ENCODE results near the gene ROBO1. TPM values are rescaled to one million over a fixed set of nuclear protein-coding genes. Genes with fewer than 3 reads are reported as not detected.

Gene ROBO1
- total RNA-seq, 1 donor from 2014 or later = 0.16 TPM

DNA sequence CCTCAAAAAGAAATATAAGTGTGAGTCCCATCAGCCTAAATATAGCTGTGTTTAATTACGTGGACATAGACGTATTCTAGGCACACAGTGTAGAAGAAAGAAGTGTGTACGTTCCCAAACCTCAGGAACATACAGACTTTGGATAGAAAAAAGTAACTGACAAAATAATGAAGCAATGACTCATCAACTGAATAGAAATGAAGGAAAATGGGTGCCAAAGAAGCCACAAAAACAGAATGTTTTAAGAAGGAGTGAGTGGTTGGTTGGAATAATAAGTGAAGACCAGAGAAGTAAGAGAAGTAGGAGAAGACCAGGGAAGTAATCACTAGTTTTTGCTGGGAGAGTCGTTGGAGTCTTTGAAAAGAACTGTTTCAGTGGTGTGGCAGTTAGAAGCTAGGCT, 518.1 kb downstream of the ROBO1 start:
- Mint-ChIP-seq H3K36me3 (ENCODE audit: low read depth) (no peaks in the 10 kb centered on the region), H3K27me3 (ENCODE audit: insufficient read depth) (no peaks in the 10 kb centered on the region), H3K4me1 (ENCODE audit: low read depth) (no peaks in the 10 kb centered on the region), H3K27ac (no peak overlapping the region), H3K9me3 (peaks cover 11% of the 10 kb centered on the region), H3K4me3 (no peak overlapping the region)
- DNase-seq (ENCODE audit: low spot score) = no peak
- intact Hi-C loops (cut with micrococcal nuclease) = no loop called here

GRCh38 chr3:79247725-79248043, 520.1 kb downstream of the ROBO1 start:
- H3K4me1 Mint-ChIP-seq (ENCODE audit: low read depth) = no peaks in the 10 kb centered on the region
- H3K27me3 Mint-ChIP-seq (ENCODE audit: insufficient read depth) = no peaks in the 10 kb centered on the region
- H3K4me3 Mint-ChIP-seq = no peak overlapping the region
- no peak overlapping the region for H3K27ac Mint-ChIP-seq
- intact Hi-C loops (cut with micrococcal nuclease) = no loop called here
- no peak for DNase-seq (ENCODE audit: low spot score)
- no peaks in the 10 kb centered on the region for H3K36me3 Mint-ChIP-seq (ENCODE audit: low read depth)
- peaks cover 11% of the 10 kb centered on the region for H3K9me3 Mint-ChIP-seq

GRCh38 chr3:79246875-79247724, 520.7 kb downstream of the ROBO1 start:
- Mint-ChIP-seq H3K36me3 (ENCODE audit: low read depth) (no peaks in the 10 kb centered on the region), H3K9me3 (peaks cover 7% of the 10 kb centered on the region), H3K4me1 (ENCODE audit: low read depth) (no peaks in the 10 kb centered on the region), H3K27me3 (ENCODE audit: insufficient read depth) (no peaks in the 10 kb centered on the region), H3K27ac (no peak overlapping the region), H3K4me3 (no peak overlapping the region)
- intact Hi-C loops (cut with micrococcal nuclease) = no loop called here
- no peak for DNase-seq (ENCODE audit: low spot score)

- DNase-seq (ENCODE audit: low spot score) = no peak
- Mint-ChIP-seq H3K27ac (no peak overlapping the region), H3K9me3 (peaks cover 6% of the 10 kb centered on the region), H3K4me1 (ENCODE audit: low read depth) (no peaks in the 10 kb centered on the region), H3K27me3 (ENCODE audit: insufficient read depth) (no peaks in the 10 kb centered on the region), H3K36me3 (ENCODE audit: low read depth) (no peaks in the 10 kb centered on the region), H3K4me3 (no peak overlapping the region)
- intact Hi-C loops (cut with micrococcal nuclease) = no loop called here
Observed at GRCh38 chr3:79245284-79246138, 522.3 kb downstream of the ROBO1 start.

DNA sequence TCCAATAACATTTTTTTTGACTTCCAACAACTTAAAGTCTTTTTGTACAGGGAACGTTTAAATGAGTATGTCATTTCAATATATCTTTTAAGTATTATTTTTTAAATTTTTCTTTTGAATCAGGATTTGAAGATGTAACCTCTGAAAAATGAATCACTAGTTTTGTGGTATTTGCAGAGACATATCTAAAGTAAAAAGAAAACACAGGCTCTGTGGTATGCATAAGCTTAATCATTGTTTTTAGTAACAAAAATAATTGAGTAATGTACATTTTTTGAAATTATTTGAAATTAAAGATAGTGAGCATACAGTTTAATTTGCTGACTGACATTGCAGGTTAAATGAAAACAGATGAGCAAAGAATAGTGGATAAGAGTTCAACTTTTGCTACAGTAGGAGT, 531.3 kb downstream of the ROBO1 start:
- Mint-ChIP-seq H3K36me3 (ENCODE audit: low read depth) (no peaks in the 10 kb centered on the region), H3K4me3 (no peak overlapping the region), H3K9me3 (peaks cover 11% of the 10 kb centered on the region), H3K27me3 (ENCODE audit: insufficient read depth) (no peaks in the 10 kb centered on the region), H3K4me1 (ENCODE audit: low read depth) (no peaks in the 10 kb centered on the region), H3K27ac (no peak overlapping the region)
- no peak for DNase-seq (ENCODE audit: low spot score)
- intact Hi-C loops (cut with micrococcal nuclease) = no loop called here

DNA sequence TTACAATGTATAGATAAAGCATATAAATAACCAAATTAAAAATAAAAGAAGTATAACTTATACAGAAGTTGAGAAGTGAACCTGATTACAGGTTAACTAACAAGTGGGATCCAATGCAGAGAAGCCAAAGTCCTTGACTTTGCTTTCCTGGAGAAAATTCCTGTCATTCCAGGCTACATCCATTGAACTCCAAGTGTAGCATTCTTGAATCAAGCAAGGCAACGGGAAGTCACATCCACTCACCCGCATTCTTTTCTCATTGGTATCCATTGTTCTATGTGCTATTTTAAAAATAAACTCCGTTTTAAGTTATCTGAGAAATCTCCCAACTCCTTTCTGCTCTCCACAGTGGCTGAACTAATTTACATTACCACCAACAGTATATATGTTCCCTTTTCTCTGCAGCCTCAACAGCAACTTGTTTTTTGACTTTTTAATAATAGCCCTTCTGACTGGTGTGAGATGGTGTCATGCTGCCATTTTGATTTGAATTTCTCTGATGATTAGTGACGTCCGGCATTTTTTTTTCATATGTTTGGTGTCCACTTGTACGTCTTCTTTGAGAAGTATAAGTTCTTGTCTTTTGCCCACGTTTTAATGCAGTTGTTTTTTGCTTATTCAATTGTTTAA, 534.3 kb downstream of the ROBO1 start:
- H3K4me1 Mint-ChIP-seq (ENCODE audit: low read depth) = no peaks in the 10 kb centered on the region
- peaks cover 11% of the 10 kb centered on the region for H3K9me3 Mint-ChIP-seq
- no peak overlapping the region for H3K4me3 Mint-ChIP-seq
- no peaks in the 10 kb centered on the region for H3K36me3 Mint-ChIP-seq (ENCODE audit: low read depth)
- H3K27ac Mint-ChIP-seq = no peak overlapping the region
- H3K27me3 Mint-ChIP-seq (ENCODE audit: insufficient read depth) = no peaks in the 10 kb centered on the region
- DNase-seq (ENCODE audit: low spot score) = no peak
- intact Hi-C loops (cut with micrococcal nuclease) = no loop called here

GRCh38 chr3:79230266-79230665, 537.5 kb downstream of the ROBO1 start:
- H3K4me1 Mint-ChIP-seq (ENCODE audit: low read depth) = no peaks in the 10 kb centered on the region
- H3K36me3 Mint-ChIP-seq (ENCODE audit: low read depth) = no peaks in the 10 kb centered on the region
- no peaks in the 10 kb centered on the region for H3K27me3 Mint-ChIP-seq (ENCODE audit: insufficient read depth)
- H3K9me3 Mint-ChIP-seq = peaks cover 11% of the 10 kb centered on the region
- intact Hi-C loops (cut with micrococcal nuclease) = no loop called here
- no peak for DNase-seq (ENCODE audit: low spot score)
- H3K27ac Mint-ChIP-seq = no peak overlapping the region
- H3K4me3 Mint-ChIP-seq = no peak overlapping the region

- Mint-ChIP-seq H3K27ac (no peak overlapping the region), H3K36me3 (ENCODE audit: low read depth) (no peaks in the 10 kb centered on the region), H3K9me3 (no peaks in the 10 kb centered on the region), H3K4me1 (ENCODE audit: low read depth) (no peaks in the 10 kb centered on the region), H3K27me3 (ENCODE audit: insufficient read depth) (no peaks in the 10 kb centered on the region), H3K4me3 (no peak overlapping the region)
- DNase-seq (ENCODE audit: low spot score) = no peak
- intact Hi-C loops (cut with micrococcal nuclease) = no loop called here
Observed at GRCh38 chr3:79217096-79217495, 550.7 kb downstream of the ROBO1 start.

DNA sequence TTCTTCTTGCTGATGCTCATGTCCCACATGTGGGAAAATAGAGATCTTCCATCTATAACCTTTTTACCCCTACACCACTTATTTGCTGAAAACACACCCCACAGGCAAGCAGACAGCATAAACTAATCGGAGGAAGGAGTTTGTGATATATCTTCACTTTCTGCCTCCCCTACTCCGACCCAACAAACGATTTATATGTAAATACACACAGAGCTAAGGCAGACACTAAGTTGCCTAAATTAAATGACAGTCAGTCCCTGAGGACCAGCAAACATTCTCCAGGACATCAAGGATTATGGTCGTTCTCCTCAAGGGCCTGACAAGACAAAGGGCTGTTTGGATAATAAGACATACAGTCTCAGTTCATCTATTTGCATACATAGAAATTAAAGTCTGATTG, 552.5 kb downstream of the ROBO1 start:
- Mint-ChIP-seq H3K9me3 (no peaks in the 10 kb centered on the region), H3K27ac (no peak overlapping the region), H3K36me3 (ENCODE audit: low read depth) (no peaks in the 10 kb centered on the region), H3K27me3 (ENCODE audit: insufficient read depth) (no peaks in the 10 kb centered on the region), H3K4me1 (ENCODE audit: low read depth) (no peaks in the 10 kb centered on the region), H3K4me3 (no peak overlapping the region)
- intact Hi-C loops (cut with micrococcal nuclease) = no loop called here
- DNase-seq (ENCODE audit: low spot score) = no peak

GRCh38 chr3:79211586-79212359, 556.0 kb downstream of the ROBO1 start:
- Mint-ChIP-seq H3K27me3 (ENCODE audit: insufficient read depth) (no peaks in the 10 kb centered on the region), H3K4me3 (no peak overlapping the region)

GRCh38 chr3:79204351-79204750, 563.4 kb downstream of the ROBO1 start:
- DNase-seq (ENCODE audit: low spot score) = no peak
- no peaks in the 10 kb centered on the region for H3K36me3 Mint-ChIP-seq (ENCODE audit: low read depth)
- intact Hi-C loops (cut with micrococcal nuclease) = no loop called here
- H3K4me1 Mint-ChIP-seq (ENCODE audit: low read depth) = no peaks in the 10 kb centered on the region
- no peak overlapping the region for H3K4me3 Mint-ChIP-seq
- H3K9me3 Mint-ChIP-seq = peaks cover 12% of the 10 kb centered on the region
- no peaks in the 10 kb centered on the region for H3K27me3 Mint-ChIP-seq (ENCODE audit: insufficient read depth)
- H3K27ac Mint-ChIP-seq = no peak overlapping the region

More at GRCh38 chr3:79211586-79212359, 556.0 kb downstream of the ROBO1 start:
- intact Hi-C loops (cut with micrococcal nuclease) = no loop called here
- Mint-ChIP-seq H3K27ac (no peak overlapping the region), H3K9me3 (peaks cover 8% of the 10 kb centered on the region), H3K4me1 (ENCODE audit: low read depth) (no peaks in the 10 kb centered on the region), H3K36me3 (ENCODE audit: low read depth) (no peaks in the 10 kb centered on the region)
- no peak for DNase-seq (ENCODE audit: low spot score)

DNA sequence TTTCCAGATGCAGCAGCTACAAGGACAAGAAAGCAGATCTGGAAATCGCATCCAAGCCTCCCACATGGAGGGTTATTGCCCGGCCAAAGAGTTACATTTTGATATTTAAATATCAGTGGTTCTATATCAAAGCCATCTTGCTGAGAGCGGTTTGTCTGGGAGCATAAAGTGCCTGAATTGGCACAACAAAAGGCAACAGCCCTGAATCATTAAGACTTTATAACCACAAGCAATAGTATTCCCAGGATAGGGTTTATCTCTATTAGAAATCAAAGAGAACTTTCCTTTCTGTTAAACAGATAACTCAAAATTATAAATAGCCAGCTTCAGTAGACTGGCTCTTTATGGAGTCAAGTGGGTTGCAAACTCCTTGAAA, 564.7 kb downstream of the ROBO1 start:
- Mint-ChIP-seq H3K27me3 (ENCODE audit: insufficient read depth) (no peaks in the 10 kb centered on the region), H3K9me3 (peaks cover 8% of the 10 kb centered on the region), H3K27ac (no peak overlapping the region), H3K36me3 (ENCODE audit: low read depth) (no peaks in the 10 kb centered on the region), H3K4me3 (no peak overlapping the region), H3K4me1 (ENCODE audit: low read depth) (no peaks in the 10 kb centered on the region)
- DNase-seq (ENCODE audit: low spot score) = no peak
- intact Hi-C loops (cut with micrococcal nuclease) = no loop called here
